ENCODE data around the gene CAGE1. TPM values are rescaled to one million over a fixed set of nuclear protein-coding genes. Genes with fewer than 3 reads are reported as not detected.

The CAGE1 gene
- total and polyA plus RNA-seq, 2 experiments from 2014 or later = not detected

- H3K9me3 ChIP-seq (ENCODE audit: low read depth) = no peaks in the 10 kb centered on the region
- in situ Hi-C loops (cut with MboI) = no loop called here
- H3K4me1 ChIP-seq (ENCODE audit: insufficient read depth) = peaks cover 14% of the 10 kb centered on the region
- no peak overlapping the region for H3K9ac ChIP-seq
- H3K4me2 ChIP-seq (ENCODE audit: unreplicated experiment) = no peak overlapping the region
- TF ChIP-seq EZH2phosphoT487 (IDR thresholded peaks at IDR 0.05; ENCODE audit: insufficient read depth, low read depth) = no peak
- TF ChIP-seq EZH2 (IDR thresholded peaks at IDR 0.05; ENCODE audit: insufficient read depth, poor library complexity, severe bottlenecking) = no peak
- H4K20me1 ChIP-seq (ENCODE audit: insufficient read depth) = no peaks in the 10 kb centered on the region
- peaks cover 76% of the 10 kb centered on the region for H3K36me3 ChIP-seq (ENCODE audit: low read depth)
- no peak overlapping the region for H3K27ac ChIP-seq
- no peak overlapping the region for H3K4me3 ChIP-seq
- peaks cover 24% of the 10 kb centered on the region for H3K79me2 ChIP-seq (ENCODE audit: insufficient read depth)
- no peaks in the 10 kb centered on the region for H3K27me3 ChIP-seq (replicated peaks; ENCODE audit: insufficient read depth)
- no peaks in the 10 kb centered on the region for H3K9me2 ChIP-seq (ENCODE audit: insufficient read depth)
- no peak overlapping the region for H2AFZ ChIP-seq
- WGBS, 2 experiments (ENCODE audit: low coverage in 1 of 2, low lambda C conversion rate in 2 of 2, missing lambda C conversion rate in 2 of 2) = 50 to 59% methylated on average over 1 of the region's 1 CpG
- peaks cover 23% of the 10 kb centered on the region; the same call in 1 of the 2 replicates for H3F3A ChIP-seq (ENCODE audit: insufficient read depth)
- no peak for DNase-seq
Measured at GRCh38 chr6:7290079-7290478, 99.5 kb downstream of the CAGE1 start.

GRCh38 chr6:7285416-7285815 lies 104.1 kb downstream of the CAGE1 start:
- Histone ChIP-seq H3K36me3 (ENCODE audit: low read depth) (peaks cover 54% of the 10 kb centered on the region), H3F3A (ENCODE audit: insufficient read depth) (peaks cover 37% of the 10 kb centered on the region)
- in situ Hi-C loops (cut with MboI) = no loop called here

GRCh38 chr6:7283676-7284075 lies 105.9 kb downstream of the CAGE1 start:
- Histone ChIP-seq H3K4me3 (no peak overlapping the region), H3K79me2 (ENCODE audit: insufficient read depth) (no peaks in the 10 kb centered on the region), H3K36me3 (ENCODE audit: low read depth) (peaks cover 37% of the 10 kb centered on the region), H4K20me1 (ENCODE audit: insufficient read depth) (no peaks in the 10 kb centered on the region), H3K4me2 (ENCODE audit: unreplicated experiment) (no peak overlapping the region), H3K9me3 (ENCODE audit: low read depth) (no peaks in the 10 kb centered on the region), H2AFZ (no peak overlapping the region), H3F3A (ENCODE audit: insufficient read depth) (peaks cover 45% of the 10 kb centered on the region), H3K9ac (no peak overlapping the region), H3K9me2 (ENCODE audit: insufficient read depth) (no peaks in the 10 kb centered on the region), H3K4me1 (ENCODE audit: insufficient read depth) (no peaks in the 10 kb centered on the region), H3K27ac (no peak overlapping the region), H3K27me3 (replicated peaks; ENCODE audit: insufficient read depth) (no peaks in the 10 kb centered on the region)
- no peak for DNase-seq
- TF ChIP-seq EZH2 (IDR thresholded peaks at IDR 0.05; ENCODE audit: insufficient read depth, poor library complexity, severe bottlenecking) (no peak), EZH2phosphoT487 (IDR thresholded peaks at IDR 0.05; ENCODE audit: insufficient read depth, low read depth) (no peak)
- in situ Hi-C loops (cut with MboI) = no loop called here
- 75 to 80% methylated on average over 2 of the region's 2 CpGs for WGBS, 2 experiments (ENCODE audit: low coverage in 1 of 2, low lambda C conversion rate in 2 of 2, missing lambda C conversion rate in 2 of 2)

More at GRCh38 chr6:7285416-7285815, 104.1 kb downstream of the CAGE1 start:
- no peak overlapping the region for H3K4me2 ChIP-seq (ENCODE audit: unreplicated experiment)
- H3K4me1 ChIP-seq (ENCODE audit: insufficient read depth) = no peaks in the 10 kb centered on the region
- H3K27ac ChIP-seq = no peak overlapping the region
- H3K9ac ChIP-seq = no peak overlapping the region
- DNase-seq = no peak
- H3K9me2 ChIP-seq (ENCODE audit: insufficient read depth) = no peaks in the 10 kb centered on the region
- H3K9me3 ChIP-seq (ENCODE audit: low read depth) = no peaks in the 10 kb centered on the region
- no peak overlapping the region for H2AFZ ChIP-seq
- H3K79me2 ChIP-seq (ENCODE audit: insufficient read depth) = no peaks in the 10 kb centered on the region
- H3K4me3 ChIP-seq = no peak overlapping the region
- 98 to 100% methylated on average over 6 of the region's 6 CpGs for WGBS, 2 experiments (ENCODE audit: low coverage in 1 of 2, low lambda C conversion rate in 2 of 2, missing lambda C conversion rate in 2 of 2)
- H3K27me3 ChIP-seq (replicated peaks; ENCODE audit: insufficient read depth) = no peaks in the 10 kb centered on the region
- TF ChIP-seq EZH2 (IDR thresholded peaks at IDR 0.05; ENCODE audit: insufficient read depth, poor library complexity, severe bottlenecking) (no peak), EZH2phosphoT487 (IDR thresholded peaks at IDR 0.05; ENCODE audit: insufficient read depth, low read depth) (no peak)
- no peaks in the 10 kb centered on the region for H4K20me1 ChIP-seq (ENCODE audit: insufficient read depth)

GRCh38 chr6:7282097-7282906 lies 107.2 kb downstream of the CAGE1 start:
- Histone ChIP-seq H3F3A (ENCODE audit: insufficient read depth) (peaks cover 52% of the 10 kb centered on the region), H3K9ac (no peak overlapping the region), H3K4me3 (no peak overlapping the region), H3K9me2 (ENCODE audit: insufficient read depth) (no peaks in the 10 kb centered on the region), H3K4me1 (ENCODE audit: insufficient read depth) (no peaks in the 10 kb centered on the region), H4K20me1 (ENCODE audit: insufficient read depth) (no peaks in the 10 kb centered on the region), H3K27ac (no peak overlapping the region), H3K9me3 (ENCODE audit: low read depth) (no peaks in the 10 kb centered on the region), H2AFZ (no peak overlapping the region), H3K36me3 (ENCODE audit: low read depth) (peaks cover 23% of the 10 kb centered on the region), H3K4me2 (ENCODE audit: unreplicated experiment) (no peak overlapping the region), H3K79me2 (ENCODE audit: insufficient read depth) (no peaks in the 10 kb centered on the region), H3K27me3 (replicated peaks; ENCODE audit: insufficient read depth) (no peaks in the 10 kb centered on the region)
- in situ Hi-C loops (cut with MboI) = no loop called here
- no peak for DNase-seq
- TF ChIP-seq EZH2 (IDR thresholded peaks at IDR 0.05; ENCODE audit: insufficient read depth, poor library complexity, severe bottlenecking) = no peak
- TF ChIP-seq EZH2phosphoT487 (IDR thresholded peaks at IDR 0.05; ENCODE audit: insufficient read depth, low read depth) = no peak
- 82% methylated on average over 10 of the region's 10 CpGs for WGBS, 2 experiments (ENCODE audit: low coverage in 1 of 2, low lambda C conversion rate in 2 of 2, missing lambda C conversion rate in 2 of 2)

Other genes with a start within 250 kb of the CAGE1 start
- gene SSR1, start 76.5 kb downstream of the CAGE1 start, total RNA-seq (2014; rRNA removed; shearing (Covaris generic)) = 129 and 180 TPM in 2 replicates
- 241 and 257 TPM in 2 replicates for gene SSR1, start 76.5 kb downstream of the CAGE1 start, polyA plus RNA-seq (2016; fragmentation: Nextera tagmentation; extraction: Ambion mirVana)
- gene RIOK1, start 66 bp upstream of the CAGE1 start, total RNA-seq (2014; rRNA removed; shearing (Covaris generic)) = 13.2 and 22.5 TPM in 2 replicates
- 22.4 and 26.4 TPM in 2 replicates for gene RIOK1, start 66 bp upstream of the CAGE1 start, polyA plus RNA-seq (2016; fragmentation: Nextera tagmentation; extraction: Ambion mirVana)
- gene DSP, start 151.9 kb upstream of the CAGE1 start, total RNA-seq (2014; rRNA removed; shearing (Covaris generic)) = 108 and 110 TPM in 2 replicates
- gene DSP, start 151.9 kb upstream of the CAGE1 start, polyA plus RNA-seq (2016; fragmentation: Nextera tagmentation; extraction: Ambion mirVana) = 76.4 and 78.1 TPM in 2 replicates
- gene SNRNP48, start 200.5 kb upstream of the CAGE1 start, total RNA-seq (2014; rRNA removed; shearing (Covaris generic)) = 9.9 and 13.1 TPM in 2 replicates
- 9.7 and 11.5 TPM in 2 replicates for gene SNRNP48, start 200.5 kb upstream of the CAGE1 start, polyA plus RNA-seq (2016; fragmentation: Nextera tagmentation; extraction: Ambion mirVana)